Measurements from ENCODE around the gene CDH4.

GRCh38 chr20:61654726-61655125 is 402.7 kb downstream of the CDH4 start:
- TF ChIP-seq, protein P1, sequence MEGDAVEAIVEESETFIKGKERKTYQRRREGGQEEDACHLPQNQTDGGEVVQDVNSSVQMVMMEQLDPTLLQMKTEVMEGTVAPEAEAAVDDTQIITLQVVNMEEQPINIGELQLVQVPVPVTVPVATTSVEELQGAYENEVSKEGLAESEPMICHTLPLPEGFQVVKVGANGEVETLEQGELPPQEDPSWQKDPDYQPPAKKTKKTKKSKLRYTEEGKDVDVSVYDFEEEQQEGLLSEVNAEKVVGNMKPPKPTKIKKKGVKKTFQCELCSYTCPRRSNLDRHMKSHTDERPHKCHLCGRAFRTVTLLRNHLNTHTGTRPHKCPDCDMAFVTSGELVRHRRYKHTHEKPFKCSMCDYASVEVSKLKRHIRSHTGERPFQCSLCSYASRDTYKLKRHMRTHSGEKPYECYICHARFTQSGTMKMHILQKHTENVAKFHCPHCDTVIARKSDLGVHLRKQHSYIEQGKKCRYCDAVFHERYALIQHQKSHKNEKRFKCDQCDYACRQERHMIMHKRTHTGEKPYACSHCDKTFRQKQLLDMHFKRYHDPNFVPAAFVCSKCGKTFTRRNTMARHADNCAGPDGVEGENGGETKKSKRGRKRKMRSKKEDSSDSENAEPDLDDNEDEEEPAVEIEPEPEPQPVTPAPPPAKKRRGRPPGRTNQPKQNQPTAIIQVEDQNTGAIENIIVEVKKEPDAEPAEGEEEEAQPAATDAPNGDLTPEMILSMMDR (IDR thresholded peaks at IDR 0.05; ENCODE audit: insufficient read depth, low read length) = no peak
- TF ChIP-seq POLR2AphosphoS5 (IDR thresholded peaks at IDR 0.05; ENCODE audit: low read depth) = no peak
- TF ChIP-seq REST (IDR thresholded peaks at IDR 0.05; ENCODE audit: insufficient replicate concordance, low read depth) = no peak
